Lower lobe of right lung (tissue), 2 donors: ENCODE results near the gene IL21. TPM values are rescaled to one million over a fixed set of nuclear protein-coding genes. Genes with fewer than 3 reads are reported as not detected.
A peak's percentile ranks its signal among the peaks of the same experiment; 100 is the strongest.

Experiments
- ATAC-seq, 2 donors: fragments of 200-7000 bp; cut with Tn5 transposase; one replicate each; pipeline ENCODE4 v1.9.1; 2020 to 2022; ENCODE audit warnings: mild to moderate bottlenecking in 2 of 2, moderate library complexity in 2 of 2
- DNase-seq: peaks from one replicate; pipeline ENCODE4 v3.0.0-alpha.2; 2020
- H3K27ac ChIP-seq: fragments of 200-600 bp; one replicate; pipeline ENCODE4 v1.8.0; 2022
- H3K27me3 ChIP-seq: fragments of 200-600 bp; one replicate; pipeline ENCODE4 v1.8.0; 2022; ENCODE audit warnings: low read depth
- H3K36me3 ChIP-seq: fragments of 200-600 bp; one replicate; pipeline ENCODE4 v1.8.0; 2022; ENCODE audit warnings: mild to moderate bottlenecking
- H3K4me1 ChIP-seq: fragments of 200-600 bp; one replicate; pipeline ENCODE4 v1.8.0; 2022
- H3K4me3 ChIP-seq: fragments of 200-600 bp; one replicate; pipeline ENCODE4 v1.8.0; 2022; ENCODE audit warnings: mild to moderate bottlenecking
- H3K9me3 ChIP-seq: fragments of 200-600 bp; one replicate; pipeline ENCODE4 v1.8.0; 2022
- intact Hi-C: fragments of 100-400 bp; cut with DNase I; formaldehyde crosslinking; loops from one replicate; pipeline ENCODE4 v1.11.0; 2022
- total RNA-seq: library from RNA; stranded (reverse); fragmentation: NEBNext Ultra II Directional; extraction: Animal tissue kit (Norgen Biotek cat#: 25700); gene quantifications from one replicate; pipeline ENCODE4 v1.2.1, GENCODE V29; 2021
- TF ChIP-seq, protein P1 (sequence below): fragments of 200-600 bp; IDR thresholded peaks from one replicate; pipeline ENCODE4 v1.8.0; 2022; ENCODE audit warnings: antibody characterized with exemption, mild to moderate bottlenecking
- donor health status: DM: no; HTN: yes; CAD: no; lungs with severe emphysema.

Gene IL21
- total RNA-seq, 1 donor from 2014 or later = not detected

DNA sequence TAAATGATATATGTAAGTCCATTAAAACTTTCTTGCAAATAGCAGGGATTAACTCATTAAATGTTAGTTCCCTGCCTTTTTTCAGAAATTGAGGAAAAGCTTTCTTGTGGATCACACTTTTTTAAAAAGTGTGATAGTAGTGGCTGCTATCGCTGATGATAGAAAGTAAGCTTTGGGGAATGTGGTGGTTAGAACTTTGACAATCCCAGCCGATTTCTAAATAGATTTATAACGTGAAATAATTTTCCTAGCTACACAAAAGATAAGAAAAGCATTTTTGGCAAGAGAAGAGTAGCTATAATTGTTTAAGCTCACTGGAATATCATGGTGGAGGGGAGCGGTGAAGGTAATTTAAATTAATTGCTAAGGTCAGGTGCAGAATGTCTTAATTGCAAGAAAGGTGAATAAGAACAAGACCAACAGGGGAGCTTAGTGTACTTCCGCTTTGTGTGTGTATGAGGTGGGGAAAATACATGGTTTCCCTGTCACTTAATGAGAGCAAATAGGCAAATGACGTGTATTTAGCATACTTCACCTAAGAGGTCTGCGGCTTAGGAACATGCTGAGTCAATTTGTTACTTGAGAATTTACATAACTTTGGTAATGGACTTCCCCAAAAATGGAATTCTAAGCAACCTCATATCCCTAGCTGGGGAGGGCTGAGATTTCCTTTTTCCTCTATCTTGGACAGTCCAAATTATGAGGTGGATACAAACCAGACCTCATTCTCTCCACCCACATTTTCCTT, 11.7 kb upstream of the IL21 start:
- Histone ChIP-seq H3K27ac (no peak overlapping the region), H3K4me1 (no peaks in the 10 kb centered on the region), H3K4me3 (no peak overlapping the region), H3K36me3 (no peaks in the 10 kb centered on the region), H3K9me3 (no peaks in the 10 kb centered on the region), H3K27me3 (no peaks in the 10 kb centered on the region)
- peak; percentile 86 to 94 for ATAC-seq
- intact Hi-C loops = no loop called here
- DNase-seq = no peak
- TF ChIP-seq, protein P1, sequence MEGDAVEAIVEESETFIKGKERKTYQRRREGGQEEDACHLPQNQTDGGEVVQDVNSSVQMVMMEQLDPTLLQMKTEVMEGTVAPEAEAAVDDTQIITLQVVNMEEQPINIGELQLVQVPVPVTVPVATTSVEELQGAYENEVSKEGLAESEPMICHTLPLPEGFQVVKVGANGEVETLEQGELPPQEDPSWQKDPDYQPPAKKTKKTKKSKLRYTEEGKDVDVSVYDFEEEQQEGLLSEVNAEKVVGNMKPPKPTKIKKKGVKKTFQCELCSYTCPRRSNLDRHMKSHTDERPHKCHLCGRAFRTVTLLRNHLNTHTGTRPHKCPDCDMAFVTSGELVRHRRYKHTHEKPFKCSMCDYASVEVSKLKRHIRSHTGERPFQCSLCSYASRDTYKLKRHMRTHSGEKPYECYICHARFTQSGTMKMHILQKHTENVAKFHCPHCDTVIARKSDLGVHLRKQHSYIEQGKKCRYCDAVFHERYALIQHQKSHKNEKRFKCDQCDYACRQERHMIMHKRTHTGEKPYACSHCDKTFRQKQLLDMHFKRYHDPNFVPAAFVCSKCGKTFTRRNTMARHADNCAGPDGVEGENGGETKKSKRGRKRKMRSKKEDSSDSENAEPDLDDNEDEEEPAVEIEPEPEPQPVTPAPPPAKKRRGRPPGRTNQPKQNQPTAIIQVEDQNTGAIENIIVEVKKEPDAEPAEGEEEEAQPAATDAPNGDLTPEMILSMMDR = no peak

DNA sequence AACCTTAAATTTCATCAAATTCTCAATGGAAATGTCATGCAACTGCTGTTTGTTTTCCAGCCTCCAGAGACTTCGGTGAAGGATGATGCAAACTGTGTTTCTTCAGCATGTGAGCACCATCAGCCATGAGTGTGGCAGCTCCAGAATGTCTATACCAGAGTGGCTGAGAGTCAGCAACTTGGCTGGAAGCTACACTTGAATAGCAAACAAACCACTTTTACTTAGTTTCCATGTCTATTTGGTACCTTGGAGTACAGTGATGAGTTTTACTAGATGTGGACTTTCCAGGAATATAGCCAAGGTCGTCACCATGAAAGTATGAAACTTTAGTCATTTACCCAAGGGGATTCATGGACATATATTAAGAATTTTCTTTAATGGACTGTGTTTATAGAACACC, 4.3 kb upstream of the IL21 start:
- DNase-seq (no peak), ATAC-seq (no peak)
- TF ChIP-seq, protein P1 = no peak
- intact Hi-C loops = no loop called here
- Histone ChIP-seq H3K4me1 (no peaks in the 10 kb centered on the region), H3K36me3 (no peaks in the 10 kb centered on the region), H3K4me3 (no peak overlapping the region), H3K27ac (no peak overlapping the region), H3K27me3 (no peaks in the 10 kb centered on the region), H3K9me3 (no peaks in the 10 kb centered on the region)

DNA sequence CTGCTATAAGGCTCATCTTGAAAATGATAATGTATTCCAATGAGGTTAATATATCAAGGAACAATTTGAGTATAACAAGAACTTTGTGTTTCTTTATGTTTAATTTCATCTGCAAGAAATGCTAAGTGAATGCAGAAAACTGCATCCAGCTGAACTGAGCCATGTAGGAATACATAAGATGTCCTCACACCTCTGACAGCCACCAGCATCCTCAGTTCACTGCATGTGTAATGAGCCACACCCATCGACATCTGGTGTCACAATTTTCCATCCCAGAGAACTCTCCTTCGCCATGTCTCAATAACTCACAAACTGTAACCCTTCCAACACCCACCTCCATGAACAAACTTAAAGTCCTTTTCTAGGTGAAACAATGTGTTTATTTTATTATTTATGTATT, 3.3 kb upstream of the IL21 start:
- Histone ChIP-seq H3K4me1 (no peaks in the 10 kb centered on the region), H3K9me3 (no peaks in the 10 kb centered on the region), H3K27ac (no peak overlapping the region), H3K36me3 (no peaks in the 10 kb centered on the region), H3K27me3 (no peaks in the 10 kb centered on the region), H3K4me3 (no peak overlapping the region)
- DNase-seq = no peak
- intact Hi-C loops = no loop called here
- ATAC-seq = no peak
- TF ChIP-seq, protein P1 = no peak

DNA sequence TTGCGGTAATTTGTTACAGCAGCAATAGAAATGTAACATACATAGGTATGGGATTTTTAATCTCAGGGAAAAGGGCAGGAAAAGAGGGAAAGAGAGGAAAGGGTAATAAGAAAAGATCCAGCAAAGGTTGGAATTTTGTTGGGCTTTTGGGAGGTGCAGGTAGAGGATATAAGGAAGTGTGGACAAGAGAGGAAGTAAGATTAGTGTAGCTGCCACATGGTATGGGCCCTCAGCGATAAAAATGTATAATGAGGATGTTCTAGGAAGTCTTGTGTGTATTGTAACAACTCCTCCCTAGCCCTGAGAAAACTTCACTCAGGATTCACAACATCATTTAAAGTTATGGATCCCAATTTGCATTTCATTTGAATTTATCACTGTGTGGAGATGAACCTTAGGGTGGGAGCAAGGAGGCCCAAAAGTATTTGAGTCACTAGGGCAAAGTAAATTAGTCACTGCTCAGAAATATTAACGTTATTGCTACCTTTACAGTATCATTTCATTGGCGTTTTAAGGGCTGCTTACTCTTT, 2.8 kb upstream of the IL21 start:
- no peak for ATAC-seq
- Histone ChIP-seq H3K27ac (no peak overlapping the region), H3K4me1 (no peaks in the 10 kb centered on the region), H3K36me3 (no peaks in the 10 kb centered on the region), H3K4me3 (no peak overlapping the region), H3K9me3 (no peaks in the 10 kb centered on the region), H3K27me3 (no peaks in the 10 kb centered on the region)
- TF ChIP-seq, protein P1 = no peak
- DNase-seq = no peak
- intact Hi-C loops = no loop called here

DNA sequence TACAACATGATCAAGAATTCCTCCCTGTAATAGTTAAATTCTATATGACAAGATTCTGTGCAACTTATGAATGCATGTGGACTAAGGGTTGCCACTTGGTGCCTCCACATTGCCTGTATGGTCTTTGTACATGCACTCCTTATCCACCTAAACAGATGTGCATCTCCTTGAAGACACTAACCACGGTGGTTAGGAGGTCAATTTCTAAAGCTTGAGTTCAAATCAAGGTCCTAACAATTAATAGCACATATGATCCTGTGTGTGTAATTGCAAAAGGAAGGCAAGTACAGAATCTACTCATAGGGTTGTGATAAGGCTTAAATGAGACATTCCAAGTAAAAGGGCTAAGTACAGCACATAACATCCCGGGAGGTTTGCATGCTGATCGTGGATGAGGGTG, 1.5 kb upstream of the IL21 start:
- TF ChIP-seq, protein P1 = no peak
- intact Hi-C loops = no loop called here

More for the DNA sequence above, 1.5 kb upstream of the IL21 start:
- Histone ChIP-seq H3K4me3 (no peak overlapping the region), H3K27me3 (no peaks in the 10 kb centered on the region), H3K4me1 (peaks cover 6% of the 10 kb centered on the region), H3K36me3 (no peaks in the 10 kb centered on the region), H3K27ac (no peak overlapping the region), H3K9me3 (no peaks in the 10 kb centered on the region)
- DNase-seq = no peak
- ATAC-seq = no peak
